DOHH2 (cell line): ENCODE measurements around the gene GRM2.

Source experiments
- H3F3A ChIP-seq: fragments of 200-600 bp; sonication (generic), shearing (Covaris generic); 2 replicates; pipeline ENCODE4 v1.6.0; 2016; ENCODE audit warnings: antibody characterized with exemption, mild to moderate bottlenecking; ENCODE audit not compliant: control insufficient read depth, insufficient read depth
- H3K27ac ChIP-seq: fragments of 200-600 bp; sonication (generic); 2 replicates; pipeline ENCODE4 v1.5.1; 2014; ENCODE audit warnings: low read depth, mild to moderate bottlenecking, low read length, moderate library complexity
- H3K27me3 ChIP-seq: fragments of 200-600 bp; sonication (generic); 2 replicates; pipeline ENCODE4 v1.6.1; 2014; ENCODE audit warnings: mild to moderate bottlenecking, low read length, mixed read lengths; ENCODE audit not compliant: control insufficient read depth
- H3K36me3 ChIP-seq: fragments of 200-600 bp; sonication (generic); 2 replicates; pipeline ENCODE4 v1.6.1; 2014; ENCODE audit warnings: mild to moderate bottlenecking, low read length, moderate library complexity, mixed read lengths; ENCODE audit not compliant: control insufficient read depth
- H3K4me1 ChIP-seq: fragments of 200-600 bp; sonication (generic); 2 replicates; pipeline ENCODE4 v1.6.1; 2014; ENCODE audit warnings: mild to moderate bottlenecking, low read length, mixed read lengths; ENCODE audit not compliant: control insufficient read depth
- H3K4me2 ChIP-seq: fragments of 200-600 bp; sonication (generic); 2 replicates; pipeline ENCODE4 v1.6.0; 2014; ENCODE audit warnings: mild to moderate bottlenecking, low read length, moderate library complexity
- H3K4me3 ChIP-seq: fragments of 200-600 bp; sonication (generic); 2 replicates; pipeline ENCODE4 v1.5.1; 2014; ENCODE audit warnings: mild to moderate bottlenecking, low read length, mixed read lengths
- H3K79me2 ChIP-seq: fragments of 200-600 bp; sonication (generic); 2 replicates; pipeline ENCODE4 v1.6.1; 2014; ENCODE audit warnings: mild to moderate bottlenecking, low read length, mixed read lengths; ENCODE audit not compliant: control insufficient read depth
- H3K9me2 ChIP-seq: fragments of 200-600 bp; sonication (generic); replicated peaks from 2 replicates; pipeline ENCODE4 v1.6.1; 2014; ENCODE audit warnings: mild to moderate bottlenecking, low read length, mixed read lengths; ENCODE audit not compliant: control insufficient read depth
- H3K9me3 ChIP-seq: fragments of 200-600 bp; sonication (generic); 2 replicates; pipeline ENCODE4 v1.6.1; 2014; ENCODE audit warnings: antibody characterized with exemption, low read length, mixed read lengths; ENCODE audit not compliant: control insufficient read depth, insufficient read depth
- H4K20me1 ChIP-seq: fragments of 200-600 bp; sonication (generic); 2 replicates; pipeline ENCODE4 v1.6.0; 2014; ENCODE audit warnings: low read depth, mild to moderate bottlenecking, antibody characterized with exemption, low read length, moderate library complexity; ENCODE audit not compliant: control insufficient read depth, insufficient read depth
- CTCF ChIP-seq: fragments of 200-600 bp; sonication (generic); IDR thresholded peaks from one replicate; pipeline ENCODE4 v1.5.1; 2014; ENCODE audit warnings: antibody characterized with exemption, mild to moderate bottlenecking, low read depth, low read length; ENCODE audit not compliant: poor library complexity, severe bottlenecking
- EZH2phosphoT487 ChIP-seq: fragments of 200-600 bp; sonication (generic); IDR thresholded peaks from 2 replicates; pipeline ENCODE4 v1.6.1; 2017; ENCODE audit warnings: borderline replicate concordance, mild to moderate bottlenecking, antibody characterized with exemption, low read length, moderate library complexity, mixed read lengths

GRM2 gene

GRCh38 chr3:51698209-51698608, 8.7 kb upstream of the GRM2 start:
- Histone ChIP-seq H3K79me2 (no peaks in the 10 kb centered on the region), H3K4me3 (no peak overlapping the region), H3K36me3 (peaks cover 53% of the 10 kb centered on the region), H3K4me1 (no peaks in the 10 kb centered on the region), H3K27ac (no peak overlapping the region), H3K4me2 (no peak overlapping the region), H3K27me3 (no peaks in the 10 kb centered on the region), H3K9me2 (no peaks in the 10 kb centered on the region), H3F3A (no peaks in the 10 kb centered on the region), H3K9me3 (no peaks in the 10 kb centered on the region), H4K20me1 (no peaks in the 10 kb centered on the region)
- TF ChIP-seq CTCF = no peak
- TF ChIP-seq EZH2phosphoT487 = no peak

GRCh38 chr3:51700403-51700802, 6.5 kb upstream of the GRM2 start:
- Histone ChIP-seq H3F3A (no peaks in the 10 kb centered on the region), H3K27ac (no peak overlapping the region), H3K9me3 (no peaks in the 10 kb centered on the region), H3K4me2 (no peak overlapping the region), H3K79me2 (no peaks in the 10 kb centered on the region), H3K27me3 (no peaks in the 10 kb centered on the region), H3K4me1 (no peaks in the 10 kb centered on the region), H3K36me3 (peaks cover 53% of the 10 kb centered on the region), H4K20me1 (no peaks in the 10 kb centered on the region), H3K9me2 (no peaks in the 10 kb centered on the region), H3K4me3 (no peak overlapping the region)
- no peak for TF ChIP-seq CTCF
- no peak for TF ChIP-seq EZH2phosphoT487

GRCh38 chr3:51702156-51702555, 4.7 kb upstream of the GRM2 start:
- no peak for TF ChIP-seq EZH2phosphoT487
- no peak for TF ChIP-seq CTCF
- H3K27me3 ChIP-seq = no peaks in the 10 kb centered on the region
- no peaks in the 10 kb centered on the region for H4K20me1 ChIP-seq
- no peak overlapping the region for H3K4me2 ChIP-seq
- peaks cover 43% of the 10 kb centered on the region for H3K36me3 ChIP-seq
- H3K4me3 ChIP-seq = no peak overlapping the region
- H3K79me2 ChIP-seq = no peaks in the 10 kb centered on the region
- no peaks in the 10 kb centered on the region for H3F3A ChIP-seq
- no peaks in the 10 kb centered on the region for H3K9me2 ChIP-seq
- no peak overlapping the region for H3K27ac ChIP-seq
- H3K4me1 ChIP-seq = no peaks in the 10 kb centered on the region
- H3K9me3 ChIP-seq = no peaks in the 10 kb centered on the region
